Tibial nerve (tissue), 4 donors: ENCODE data around the gene CARD11. TPM values are rescaled to one million over a fixed set of nuclear protein-coding genes. Genes with fewer than 3 reads are reported as not detected.

Source experiments
- DNase-seq, 2 donors: peaks; one replicate each; pipeline ENCODE4 v3.0.0-alpha.2; 2019; ENCODE audit warnings: low spot score in 2 of 2
- H3K27ac ChIP-seq, 4 donors: fragments of 200-600 bp; sonication (generic) in 3 of 4; one replicate each; pipeline ENCODE4 v1.5.1; 2017 to 2019; ENCODE audit warnings: mild to moderate bottlenecking in 1 of 4
- H3K27me3 ChIP-seq, 2 donors: fragments of 200-600 bp; sonication (generic) in 1 of 2; one replicate each; pipeline versions ENCODE4 v1.5.1 to v1.6.0; 2017 to 2019
- H3K36me3 ChIP-seq, 3 donors: fragments of 200-600 bp; sonication (generic); one replicate each; pipeline ENCODE4 v1.5.1; 2018 to 2019
- H3K4me1 ChIP-seq, 4 donors: fragments of 200-600 bp; sonication (generic) in 3 of 4; one replicate each; pipeline ENCODE4 v1.5.1; 2017 to 2019
- H3K4me3 ChIP-seq, 4 donors: fragments of 200-600 bp; sonication (generic) in 3 of 4; one replicate each; pipeline ENCODE4 v1.5.1; 2017 to 2019; ENCODE audit warnings: mild to moderate bottlenecking in 1 of 4, moderate library complexity in 1 of 4
- H3K9me3 ChIP-seq, 4 donors: fragments of 200-600 bp; sonication (generic) in 3 of 4; one replicate each; pipeline ENCODE4 v1.5.1; 2017 to 2019
- CTCF ChIP-seq, 5 experiments: fragments of 200-600 bp in 3 of 5; fragments of 450-650 bp in 2 of 5; sonication (generic) in 3 of 5; IDR thresholded peaks; one replicate each; pipeline ENCODE4 v1.5.1; 2016 to 2019; ENCODE audit warnings: antibody characterized with exemption in 5 of 5, mild to moderate bottlenecking in 3 of 5, moderate library complexity in 2 of 5
- EP300 ChIP-seq, 2 donors: sonication (generic); formaldehyde crosslinking; IDR thresholded peaks; one replicate each; pipeline ENCODE4 v1.6.1; 2017; ENCODE audit warnings: antibody characterized with exemption in 2 of 2, mild to moderate bottlenecking in 1 of 2
- POLR2A ChIP-seq, 2 donors: fragments of 450-650 bp; IDR thresholded peaks; one replicate each; pipeline ENCODE4 v1.6.1; 2017; ENCODE audit warnings: antibody characterized with exemption in 2 of 2, mild to moderate bottlenecking in 2 of 2, moderate library complexity in 2 of 2
- WGBS, 2 donors: methylation state at CpG; one replicate each; pipeline ENCODE4 v1.1.5; 2018; 5-methylcytosine and 5-hydroxymethylcytosine counted together
- total RNA-seq, 4 donors: library from RNA; depleted of rRNA; stranded (reverse); fragments of >200 nt; gene quantifications; one replicate each; pipeline ENCODE4 v1.1.0, GENCODE V29; 2016

The CARD11 gene
- total RNA-seq, 4 donors from 2014 or later, result 2.0 to 4.8 (median 3.1) TPM

DNA sequence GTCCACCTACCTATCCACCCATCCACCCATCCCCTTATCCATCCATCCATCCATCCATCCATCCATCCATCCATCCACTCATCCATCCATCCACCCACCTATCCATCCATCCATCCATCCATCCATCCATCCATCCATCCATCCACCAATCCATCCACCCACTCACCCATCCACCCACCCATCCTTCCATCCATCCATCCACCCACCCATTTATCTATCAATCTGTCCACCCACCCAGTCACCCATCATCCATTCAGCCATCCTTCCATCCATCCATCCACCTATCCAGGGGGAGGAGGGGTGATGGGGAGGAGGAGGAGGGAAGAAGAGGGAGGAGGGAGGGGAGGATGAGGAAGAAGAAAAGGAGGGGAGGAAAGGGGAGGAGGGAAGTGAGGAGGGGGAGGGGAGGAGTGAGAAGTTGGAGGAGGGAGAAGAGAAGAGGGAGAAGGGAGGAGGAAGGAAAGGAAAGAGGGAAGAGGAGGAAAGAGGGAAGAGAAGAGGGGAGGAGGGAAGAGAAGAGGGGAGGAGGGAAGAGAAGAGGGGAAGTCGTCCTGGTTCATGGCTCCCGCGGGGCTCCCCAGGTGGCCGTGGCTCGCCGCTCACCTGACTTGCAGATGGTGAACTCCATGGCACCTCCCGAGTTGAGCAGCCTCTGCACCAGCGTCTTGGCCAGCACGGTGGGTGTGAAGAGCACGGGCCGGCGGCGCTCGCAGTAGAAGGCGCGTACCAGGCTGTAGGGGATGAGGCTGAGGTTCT is 130.8 kb downstream of the CARD11 start:
- DNase-seq, result no peak
- H3K27me3 ChIP-seq, result no peaks in the 10 kb centered on the region
- no peak overlapping the region for H3K4me3 ChIP-seq
- 87 to 88% methylated on average over 14 to 16 of the region's 16 CpGs for WGBS, 2 donors
- no peaks in the 10 kb centered on the region for H3K4me1 ChIP-seq
- H3K36me3 ChIP-seq, result no peaks in the 10 kb centered on the region
- no peak overlapping the region for H3K27ac ChIP-seq
- TF ChIP-seq CTCF (IDR thresholded peaks at IDR 0.05) (no peak), POLR2A (IDR thresholded peaks at IDR 0.05) (no peak), EP300 (IDR thresholded peaks at IDR 0.05) (no peak)
- H3K9me3 ChIP-seq, result no peaks in the 10 kb centered on the region

- Histone ChIP-seq H3K4me3 (no peak overlapping the region), H3K27ac (no peak overlapping the region), H3K4me1 (no peaks in the 10 kb centered on the region), H3K36me3 (no peaks in the 10 kb centered on the region), H3K9me3 (no peaks in the 10 kb centered on the region), H3K27me3 (no peaks in the 10 kb centered on the region)
- WGBS, 2 donors, result 35 to 44% methylated on average over 13 of the region's 13 CpGs
- DNase-seq, result no peak
- TF ChIP-seq POLR2A (IDR thresholded peaks at IDR 0.05) (no peak), EP300 (IDR thresholded peaks at IDR 0.05) (no peak), CTCF (IDR thresholded peaks at IDR 0.05) (no peak)
Observed at GRCh38 chr7:2911466-2911865, 132.2 kb downstream of the CARD11 start.

DNA sequence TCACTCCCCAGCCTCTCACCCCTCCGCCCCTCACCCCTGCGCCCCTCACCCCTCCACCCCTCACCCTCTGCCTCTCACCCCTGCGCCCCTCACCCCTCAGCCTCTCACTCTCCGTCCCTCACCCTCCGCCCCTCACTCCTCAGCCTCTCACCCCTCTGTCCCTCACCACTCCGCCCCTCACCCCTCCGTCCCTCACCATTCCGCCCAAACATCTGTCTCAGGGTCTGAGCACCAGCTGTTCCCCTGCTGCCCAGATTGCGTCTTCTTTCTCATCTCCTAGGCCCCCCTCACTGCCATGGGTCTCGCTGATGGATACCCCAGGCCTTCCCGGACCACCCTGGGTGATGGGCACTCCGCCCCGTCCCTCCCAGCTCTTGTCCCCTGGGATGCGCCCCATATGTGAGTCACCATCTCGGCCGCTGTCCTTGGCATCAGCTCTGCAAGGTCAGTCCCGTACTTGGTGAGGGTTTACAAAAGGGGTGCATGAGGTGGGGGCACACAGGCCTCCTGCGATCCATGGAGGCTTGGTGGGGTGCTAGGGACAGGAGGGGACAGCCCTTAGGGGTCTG is 134.1 kb downstream of the CARD11 start:
- H3K27me3 ChIP-seq, result no peaks in the 10 kb centered on the region
- H3K36me3 ChIP-seq, result no peaks in the 10 kb centered on the region
- no peak for TF ChIP-seq EP300 (IDR thresholded peaks at IDR 0.05)
- TF ChIP-seq CTCF (IDR thresholded peaks at IDR 0.05), result no peak
- no peak for TF ChIP-seq POLR2A (IDR thresholded peaks at IDR 0.05)
- no peaks in the 10 kb centered on the region for H3K4me1 ChIP-seq
- no peak overlapping the region for H3K4me3 ChIP-seq
- H3K9me3 ChIP-seq, result peaks cover 0 to 6% (median 0%) of the 10 kb centered on the region in 4 donors
- no peak overlapping the region for H3K27ac ChIP-seq
- WGBS, 2 donors, result 89 to 92% methylated on average over 15 to 17 of the region's 18 CpGs
- no peak for DNase-seq

DNA sequence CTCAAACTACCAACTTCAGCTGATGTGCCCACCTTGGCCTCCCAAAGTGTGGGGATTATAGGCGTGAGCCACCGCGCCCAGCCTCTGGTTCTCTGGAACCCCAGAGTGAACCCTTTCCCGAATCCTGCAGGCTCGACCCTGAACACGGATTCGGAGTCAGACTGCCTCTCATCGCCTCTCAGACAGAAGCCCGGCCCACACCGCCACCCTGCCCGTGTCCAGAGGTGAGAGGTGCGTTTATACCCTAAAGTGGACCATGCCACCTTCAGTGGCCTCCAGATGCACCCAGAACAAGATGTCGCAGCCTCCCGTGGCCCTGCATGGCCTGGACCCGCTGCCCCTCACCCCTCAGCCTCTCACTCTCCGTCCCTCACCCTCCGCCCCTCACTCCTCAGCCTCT is 134.6 kb downstream of the CARD11 start:
- Histone ChIP-seq H3K27me3 (no peaks in the 10 kb centered on the region), H3K36me3 (no peaks in the 10 kb centered on the region), H3K4me3 (no peak overlapping the region), H3K4me1 (no peaks in the 10 kb centered on the region), H3K27ac (no peak overlapping the region), H3K9me3 (peaks cover 0 to 6% (median 0%) of the 10 kb centered on the region in 4 donors)
- no peak for DNase-seq
- WGBS, 2 donors, result 92 to 93% methylated on average over 15 to 17 of the region's 17 CpGs
- TF ChIP-seq CTCF (IDR thresholded peaks at IDR 0.05), result no peak

DNA sequence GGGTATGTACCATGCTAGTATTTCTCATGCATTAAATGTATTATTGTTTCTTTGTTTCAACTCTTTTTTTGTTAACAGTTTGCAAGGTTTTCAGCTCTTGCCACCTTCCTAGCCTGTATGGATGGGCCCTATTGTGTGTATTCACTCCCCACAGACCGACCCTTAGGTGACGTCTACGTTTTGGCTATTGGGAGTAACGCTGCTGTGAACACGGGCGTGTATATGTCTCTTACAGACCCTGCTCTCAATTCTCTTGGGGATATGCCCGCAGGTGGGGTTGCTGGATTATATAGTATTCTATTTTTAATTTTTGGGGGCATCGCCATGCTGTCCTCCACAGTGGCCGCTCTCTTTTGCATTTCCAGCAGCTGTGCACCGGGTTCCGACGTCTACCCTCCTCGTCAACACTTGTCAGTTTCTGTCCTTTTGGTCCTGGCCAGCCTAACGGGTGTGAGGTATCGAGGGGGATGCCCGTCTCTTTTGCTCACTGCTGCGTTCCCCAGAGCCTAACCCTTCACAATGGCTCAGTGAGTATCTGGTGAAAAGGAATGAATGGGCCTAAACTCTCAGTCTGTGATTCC is 135.5 kb downstream of the CARD11 start:
- no peak for DNase-seq
- Histone ChIP-seq H3K27ac (no peak overlapping the region), H3K36me3 (no peaks in the 10 kb centered on the region), H3K9me3 (peaks cover 0 to 6% (median 0%) of the 10 kb centered on the region in 4 donors), H3K4me3 (no peak overlapping the region), H3K4me1 (no peaks in the 10 kb centered on the region), H3K27me3 (no peaks in the 10 kb centered on the region)
- TF ChIP-seq POLR2A (IDR thresholded peaks at IDR 0.05), result no peak
- TF ChIP-seq CTCF (IDR thresholded peaks at IDR 0.05), result no peak
- no peak for TF ChIP-seq EP300 (IDR thresholded peaks at IDR 0.05)
- WGBS, 2 donors, result 88 to 91% methylated on average over 17 of the region's 17 CpGs
